D721Med (cell line): ENCODE measurements around the gene FAM124B.

Source experiments
- DNase-seq: peaks from one replicate; pipeline ENCODE4 v3.0.0; 2011; ENCODE audit warnings: low spot score; ENCODE audit not compliant: insufficient read length
- FAIRE-seq: peaks from 2 replicates; lab custom pipeline; 2011; peaks lifted over from hg19 to GRCh38; lab: Jason Lieb, UNC
- TF ChIP-seq, protein P1 (sequence below): IDR thresholded peaks from 2 replicates; pipeline ENCODE4 v1.5.1; 2012; ENCODE audit warnings: mild to moderate bottlenecking, control low read depth; ENCODE audit not compliant: insufficient read depth; ENCODE audit errors: missing control alignments

FAM124B gene

DNA sequence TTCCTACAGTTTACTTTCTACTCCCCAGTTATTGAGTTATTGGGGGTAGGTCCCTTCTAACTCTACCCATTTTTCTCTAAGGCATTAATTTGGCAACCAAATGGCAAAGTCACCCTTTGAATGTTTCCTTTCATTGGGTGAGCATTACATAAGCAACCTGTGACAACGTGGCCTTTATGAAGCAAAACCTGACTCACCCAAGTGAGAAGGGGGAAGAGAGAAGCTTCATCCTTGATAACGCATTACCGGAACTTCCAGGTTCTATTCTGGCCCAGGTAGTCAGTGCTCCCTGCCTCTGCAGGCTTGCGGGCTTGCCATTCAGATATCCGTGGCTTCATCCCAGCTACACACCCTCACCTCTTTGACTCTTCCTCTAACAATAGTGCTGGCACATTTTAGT, 39.1 kb upstream of the FAM124B start:
- no peak for DNase-seq
- no peak for FAIRE-seq
- TF ChIP-seq, protein P1, sequence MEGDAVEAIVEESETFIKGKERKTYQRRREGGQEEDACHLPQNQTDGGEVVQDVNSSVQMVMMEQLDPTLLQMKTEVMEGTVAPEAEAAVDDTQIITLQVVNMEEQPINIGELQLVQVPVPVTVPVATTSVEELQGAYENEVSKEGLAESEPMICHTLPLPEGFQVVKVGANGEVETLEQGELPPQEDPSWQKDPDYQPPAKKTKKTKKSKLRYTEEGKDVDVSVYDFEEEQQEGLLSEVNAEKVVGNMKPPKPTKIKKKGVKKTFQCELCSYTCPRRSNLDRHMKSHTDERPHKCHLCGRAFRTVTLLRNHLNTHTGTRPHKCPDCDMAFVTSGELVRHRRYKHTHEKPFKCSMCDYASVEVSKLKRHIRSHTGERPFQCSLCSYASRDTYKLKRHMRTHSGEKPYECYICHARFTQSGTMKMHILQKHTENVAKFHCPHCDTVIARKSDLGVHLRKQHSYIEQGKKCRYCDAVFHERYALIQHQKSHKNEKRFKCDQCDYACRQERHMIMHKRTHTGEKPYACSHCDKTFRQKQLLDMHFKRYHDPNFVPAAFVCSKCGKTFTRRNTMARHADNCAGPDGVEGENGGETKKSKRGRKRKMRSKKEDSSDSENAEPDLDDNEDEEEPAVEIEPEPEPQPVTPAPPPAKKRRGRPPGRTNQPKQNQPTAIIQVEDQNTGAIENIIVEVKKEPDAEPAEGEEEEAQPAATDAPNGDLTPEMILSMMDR, result no peak

- DNase-seq (no peak), FAIRE-seq (no peak)
- TF ChIP-seq, protein P1, result no peak
Observed at GRCh38 chr2:224438726-224439125, 36.8 kb upstream of the FAM124B start.

DNA sequence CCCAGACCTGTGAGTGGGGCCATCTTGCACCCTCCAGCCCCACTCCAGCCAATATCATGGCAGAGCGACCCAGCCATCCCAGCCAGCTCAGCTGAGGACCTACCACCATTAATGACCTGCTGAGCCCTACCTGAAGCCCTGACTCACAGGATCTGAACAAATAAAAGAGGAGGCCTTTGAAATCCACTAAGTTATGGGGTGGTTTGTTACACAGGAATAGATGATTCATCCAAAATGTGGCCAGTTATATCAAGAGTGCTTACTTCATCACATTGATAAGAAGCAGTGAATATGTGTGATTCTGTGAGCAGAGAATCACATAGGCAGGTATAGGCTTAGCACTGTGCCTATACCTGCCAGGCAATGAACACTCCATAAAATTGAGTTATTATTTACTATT, 34.7 kb upstream of the FAM124B start:
- FAIRE-seq, result no peak
- TF ChIP-seq, protein P1, result no peak

DNA sequence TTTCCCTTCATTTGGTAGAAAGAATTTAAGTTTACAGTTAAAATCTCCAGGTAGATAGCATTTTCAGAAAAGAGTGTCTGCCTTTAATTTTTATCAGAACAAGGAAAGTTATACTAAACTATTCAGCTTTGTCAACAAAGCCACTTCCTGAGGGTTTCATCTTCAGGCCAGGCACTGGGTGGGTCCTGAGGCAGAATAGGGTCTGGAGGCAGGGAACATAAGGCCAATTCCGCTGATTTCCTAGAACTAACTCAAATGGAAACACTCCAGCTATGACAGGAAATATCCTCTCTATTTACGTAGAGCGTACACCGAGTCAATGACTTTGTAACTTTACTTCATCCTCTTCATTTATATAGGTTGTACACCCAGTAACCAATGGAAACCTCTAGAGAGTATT, 32.7 kb upstream of the FAM124B start:
- DNase-seq (no peak), FAIRE-seq (no peak)
- TF ChIP-seq, protein P1, result no peak

More for the DNA sequence above, 34.7 kb upstream of the FAM124B start:
- no peak for DNase-seq

DNA sequence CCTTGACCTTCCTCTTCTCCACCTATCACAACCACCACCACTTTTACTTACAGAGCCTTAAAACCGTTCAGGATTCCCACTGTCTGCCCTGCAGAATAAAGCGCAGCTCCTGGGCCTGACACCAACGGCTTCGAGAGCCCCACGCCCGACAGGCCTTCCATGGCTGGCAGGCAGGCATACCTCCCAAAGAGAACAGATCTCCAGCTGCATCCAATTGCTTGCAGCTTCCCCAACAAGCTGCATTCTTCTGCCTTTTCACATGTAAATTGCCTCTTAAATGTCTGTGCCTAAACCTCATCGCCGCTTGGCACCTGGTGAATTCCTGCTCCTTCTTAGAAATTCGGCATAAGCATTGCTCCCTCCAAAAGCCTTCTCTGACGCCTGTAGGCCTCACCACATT, 31.5 kb upstream of the FAM124B start:
- FAIRE-seq, result no peak
- TF ChIP-seq, protein P1, result no peak
- DNase-seq, result no peak

- FAIRE-seq, result no peak
- TF ChIP-seq, protein P1, result no peak
- DNase-seq, result no peak
Observed at GRCh38 chr2:224432003-224432579, 30.2 kb upstream of the FAM124B start.

DNA sequence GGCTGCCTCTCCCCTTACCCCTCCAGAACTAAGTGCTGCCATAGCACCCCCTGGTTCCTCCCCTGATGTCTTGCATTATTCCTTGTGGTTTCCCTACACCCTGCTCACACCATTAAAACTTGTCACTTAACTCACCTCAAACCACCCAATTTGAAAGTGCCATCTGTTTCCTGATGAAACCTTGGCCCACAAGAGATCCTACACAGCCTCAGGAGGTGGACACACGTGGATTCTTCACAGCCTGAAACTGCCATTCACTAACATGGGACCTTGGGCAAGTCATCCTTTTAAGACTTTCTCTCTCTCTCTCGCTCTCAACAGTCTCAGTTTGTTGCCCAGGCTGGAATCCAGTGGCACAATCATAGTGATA, 27.5 kb upstream of the FAM124B start:
- FAIRE-seq, result no peak
- TF ChIP-seq, protein P1, result no peak
- DNase-seq, result no peak
